ENCODE measurements around the gene REG3A. TPM values are rescaled to one million over a fixed set of nuclear protein-coding genes. Genes with fewer than 3 reads are reported as not detected.

The REG3A gene
- total and polyA plus RNA-seq, 2 of the 13 experiments (the other 11 are each of a cell fraction or from before 2014, with no cell fraction given) = 0.13 TPM; not detected in 1

DNA sequence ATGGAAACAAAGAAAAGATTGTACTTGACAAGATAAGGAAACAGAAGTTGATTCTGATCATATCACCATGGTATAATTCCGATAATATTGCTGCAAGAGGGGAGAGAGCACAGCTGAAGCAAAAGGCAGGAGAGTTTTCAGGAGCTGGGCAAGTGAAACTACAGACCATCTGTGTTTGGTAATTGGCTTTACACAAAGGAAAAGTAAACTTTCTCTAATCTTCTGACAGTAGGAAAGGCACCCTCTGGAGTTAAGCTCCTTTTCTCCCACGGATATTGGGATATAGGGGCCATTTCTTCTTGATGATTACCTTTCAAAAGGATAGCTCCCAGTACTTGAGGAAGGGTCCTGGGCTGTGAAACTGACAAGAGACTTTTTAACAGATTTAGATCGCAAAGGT lies 29.9 kb upstream of the REG3A start:
- Histone ChIP-seq H3K27me3 (ENCODE audit: control insufficient read depth in 1 of 2, insufficient read depth in 2 of 2, low read length in 2 of 2) (no peaks in the 10 kb centered on the region), H3K79me2 (ENCODE audit: insufficient read depth, low read length) (no peaks in the 10 kb centered on the region), H2AFZ (ENCODE audit: low read length) (no peak overlapping the region), H3K4me3 (replicated peaks in 1 of 3; ENCODE audit: insufficient read depth in 1 of 3, low read depth in 2 of 3, low read length in 3 of 3) (no peak overlapping the region), H3K27ac (ENCODE audit: extremely low read length, insufficient read depth, low read length) (no peak overlapping the region), H4K20me1 (ENCODE audit: insufficient read depth, low read length) (no peaks in the 10 kb centered on the region), H3K4me2 (ENCODE audit: low read depth, low read length) (no peak overlapping the region), H3K9me3 (ENCODE audit: low read length) (no peaks in the 10 kb centered on the region), H3K36me3 (replicated peaks in 1 of 2; ENCODE audit: control insufficient read depth in 1 of 2, insufficient read depth in 2 of 2, low read length in 2 of 2) (no peaks in the 10 kb centered on the region), H3K4me1 (ENCODE audit: insufficient read depth, low read length) (no peaks in the 10 kb centered on the region), H3K9ac (ENCODE audit: insufficient read depth, low read depth, low read length) (no peak overlapping the region)
- TF ChIP-seq POLR2AphosphoS5 (IDR thresholded peaks at IDR 0.05; ENCODE audit: low read depth, low read length) (no peak), ZC3H13 (CRISPR knock-in tag; IDR thresholded peaks at IDR 0.05) (no peak), CBFB (CRISPR knock-in tag; IDR thresholded peaks at IDR 0.05) (no peak), HOXA7 (CRISPR knock-in tag; IDR thresholded peaks at IDR 0.05) (no peak), ZNF292 (CRISPR knock-in tag; IDR thresholded peaks at IDR 0.05; ENCODE audit: borderline replicate concordance, low read depth) (no peak), SNRNP70 (IDR thresholded peaks at IDR 0.05; ENCODE audit: low read depth, low read length) (no peak), SATB2 (CRISPR knock-in tag; IDR thresholded peaks at IDR 0.05) (no peak), ZNF546 (CRISPR knock-in tag; conservative IDR thresholded peaks at IDR 0.05) (no peak), ELF3 (CRISPR knock-in tag; IDR thresholded peaks at IDR 0.05) (no peak), GTF3A (CRISPR knock-in tag; conservative IDR thresholded peaks at IDR 0.05) (no peak), NFKB2 (CRISPR knock-in tag; IDR thresholded peaks at IDR 0.05; ENCODE audit: borderline replicate concordance) (no peak), U2AF1 (optimal IDR thresholded peaks at IDR 0.05; ENCODE audit: low read depth, low read length) (no peak), ZSCAN9 (CRISPR knock-in tag; IDR thresholded peaks at IDR 0.05; ENCODE audit: borderline replicate concordance) (no peak), ZBTB7A (CRISPR knock-in tag; IDR thresholded peaks at IDR 0.05) (no peak), ZNF556 (CRISPR knock-in tag; IDR thresholded peaks at IDR 0.05; ENCODE audit: borderline replicate concordance) (no peak), YEATS4 (CRISPR knock-in tag; IDR thresholded peaks at IDR 0.05; ENCODE audit: borderline replicate concordance) (no peak)
- TF ChIP-seq, protein P1, sequence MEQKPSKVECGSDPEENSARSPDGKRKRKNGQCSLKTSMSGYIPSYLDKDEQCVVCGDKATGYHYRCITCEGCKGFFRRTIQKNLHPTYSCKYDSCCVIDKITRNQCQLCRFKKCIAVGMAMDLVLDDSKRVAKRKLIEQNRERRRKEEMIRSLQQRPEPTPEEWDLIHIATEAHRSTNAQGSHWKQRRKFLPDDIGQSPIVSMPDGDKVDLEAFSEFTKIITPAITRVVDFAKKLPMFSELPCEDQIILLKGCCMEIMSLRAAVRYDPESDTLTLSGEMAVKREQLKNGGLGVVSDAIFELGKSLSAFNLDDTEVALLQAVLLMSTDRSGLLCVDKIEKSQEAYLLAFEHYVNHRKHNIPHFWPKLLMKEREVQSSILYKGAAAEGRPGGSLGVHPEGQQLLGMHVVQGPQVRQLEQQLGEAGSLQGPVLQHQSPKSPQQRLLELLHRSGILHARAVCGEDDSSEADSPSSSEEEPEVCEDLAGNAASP (CRISPR knock-in tag; IDR thresholded peaks at IDR 0.05; ENCODE audit: borderline replicate concordance) = no peak
- TF ChIP-seq, protein P2, sequence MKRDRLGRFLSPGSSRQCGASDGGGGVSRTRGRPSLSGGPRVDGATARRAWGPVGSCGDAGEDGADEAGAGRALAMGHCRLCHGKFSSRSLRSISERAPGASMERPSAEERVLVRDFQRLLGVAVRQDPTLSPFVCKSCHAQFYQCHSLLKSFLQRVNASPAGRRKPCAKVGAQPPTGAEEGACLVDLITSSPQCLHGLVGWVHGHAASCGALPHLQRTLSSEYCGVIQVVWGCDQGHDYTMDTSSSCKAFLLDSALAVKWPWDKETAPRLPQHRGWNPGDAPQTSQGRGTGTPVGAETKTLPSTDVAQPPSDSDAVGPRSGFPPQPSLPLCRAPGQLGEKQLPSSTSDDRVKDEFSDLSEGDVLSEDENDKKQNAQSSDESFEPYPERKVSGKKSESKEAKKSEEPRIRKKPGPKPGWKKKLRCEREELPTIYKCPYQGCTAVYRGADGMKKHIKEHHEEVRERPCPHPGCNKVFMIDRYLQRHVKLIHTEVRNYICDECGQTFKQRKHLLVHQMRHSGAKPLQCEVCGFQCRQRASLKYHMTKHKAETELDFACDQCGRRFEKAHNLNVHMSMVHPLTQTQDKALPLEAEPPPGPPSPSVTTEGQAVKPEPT (CRISPR knock-in tag; IDR thresholded peaks at IDR 0.05; ENCODE audit: low read depth) = no peak
- TF ChIP-seq, protein P3, sequence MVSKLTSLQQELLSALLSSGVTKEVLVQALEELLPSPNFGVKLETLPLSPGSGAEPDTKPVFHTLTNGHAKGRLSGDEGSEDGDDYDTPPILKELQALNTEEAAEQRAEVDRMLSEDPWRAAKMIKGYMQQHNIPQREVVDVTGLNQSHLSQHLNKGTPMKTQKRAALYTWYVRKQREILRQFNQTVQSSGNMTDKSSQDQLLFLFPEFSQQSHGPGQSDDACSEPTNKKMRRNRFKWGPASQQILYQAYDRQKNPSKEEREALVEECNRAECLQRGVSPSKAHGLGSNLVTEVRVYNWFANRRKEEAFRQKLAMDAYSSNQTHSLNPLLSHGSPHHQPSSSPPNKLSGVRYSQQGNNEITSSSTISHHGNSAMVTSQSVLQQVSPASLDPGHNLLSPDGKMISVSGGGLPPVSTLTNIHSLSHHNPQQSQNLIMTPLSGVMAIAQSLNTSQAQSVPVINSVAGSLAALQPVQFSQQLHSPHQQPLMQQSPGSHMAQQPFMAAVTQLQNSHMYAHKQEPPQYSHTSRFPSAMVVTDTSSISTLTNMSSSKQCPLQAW (CRISPR knock-in tag; IDR thresholded peaks at IDR 0.05) = no peak
- TF ChIP-seq, protein P4, sequence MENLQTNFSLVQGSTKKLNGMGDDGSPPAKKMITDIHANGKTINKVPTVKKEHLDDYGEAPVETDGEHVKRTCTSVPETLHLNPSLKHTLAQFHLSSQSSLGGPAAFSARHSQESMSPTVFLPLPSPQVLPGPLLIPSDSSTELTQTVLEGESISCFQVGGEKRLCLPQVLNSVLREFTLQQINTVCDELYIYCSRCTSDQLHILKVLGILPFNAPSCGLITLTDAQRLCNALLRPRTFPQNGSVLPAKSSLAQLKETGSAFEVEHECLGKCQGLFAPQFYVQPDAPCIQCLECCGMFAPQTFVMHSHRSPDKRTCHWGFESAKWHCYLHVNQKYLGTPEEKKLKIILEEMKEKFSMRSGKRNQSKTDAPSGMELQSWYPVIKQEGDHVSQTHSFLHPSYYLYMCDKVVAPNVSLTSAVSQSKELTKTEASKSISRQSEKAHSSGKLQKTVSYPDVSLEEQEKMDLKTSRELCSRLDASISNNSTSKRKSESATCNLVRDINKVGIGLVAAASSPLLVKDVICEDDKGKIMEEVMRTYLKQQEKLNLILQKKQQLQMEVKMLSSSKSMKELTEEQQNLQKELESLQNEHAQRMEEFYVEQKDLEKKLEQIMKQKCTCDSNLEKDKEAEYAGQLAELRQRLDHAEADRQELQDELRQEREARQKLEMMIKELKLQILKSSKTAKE (CRISPR knock-in tag; IDR thresholded peaks at IDR 0.05; ENCODE audit: borderline replicate concordance) = no peak
- FAIRE-seq (no peak), ATAC-seq (no peak), DNase-seq (ENCODE audit: low spot score) (no peak)
- 4% methylated on average over 3 of the region's 3 CpGs for WGBS (ENCODE audit: low lambda C conversion rate)
- BruUV-seq (replicated peaks) = no TSS peak
- ChIA-PET CTCF (ENCODE audit: low intra/inter-chr PET ratio, low total read pairs) (no interaction called here), POLR2A (no interaction called here)
- in situ Hi-C loops (cut with HindIII; ENCODE audit: extremely low pct_ligation_motif_present, low pct_unique_long_range_greater_than_20kb) (no loop called here), intact Hi-C loops (cut with micrococcal nuclease; ENCODE audit: unreplicated experiment) (no loop called here)

Data from HepG2 (cell line).